GM21526 (cell line): ENCODE measurements around the gene ATP11A.

Experiments used
- ATAC-seq: cut with Tn5 transposase; IDR thresholded peaks from one replicate; pipeline ENCODE4 v1.9.1; 2021; ENCODE audit warnings: moderate library complexity; ENCODE audit not compliant: unreplicated experiment, low FRiP score

The ATP11A gene

GRCh38 chr13:112933649-112934048 is 243.8 kb downstream of the ATP11A start:
- no peak for ATAC-seq

GRCh38 chr13:112934078-112934477 is 244.2 kb downstream of the ATP11A start:
- ATAC-seq, result no peak
